ENCODE results near the gene ATAD2B.

GRCh38 chr2:23703583-23704385, 223.1 kb downstream of the ATAD2B start:
- TF ChIP-seq, protein P1, sequence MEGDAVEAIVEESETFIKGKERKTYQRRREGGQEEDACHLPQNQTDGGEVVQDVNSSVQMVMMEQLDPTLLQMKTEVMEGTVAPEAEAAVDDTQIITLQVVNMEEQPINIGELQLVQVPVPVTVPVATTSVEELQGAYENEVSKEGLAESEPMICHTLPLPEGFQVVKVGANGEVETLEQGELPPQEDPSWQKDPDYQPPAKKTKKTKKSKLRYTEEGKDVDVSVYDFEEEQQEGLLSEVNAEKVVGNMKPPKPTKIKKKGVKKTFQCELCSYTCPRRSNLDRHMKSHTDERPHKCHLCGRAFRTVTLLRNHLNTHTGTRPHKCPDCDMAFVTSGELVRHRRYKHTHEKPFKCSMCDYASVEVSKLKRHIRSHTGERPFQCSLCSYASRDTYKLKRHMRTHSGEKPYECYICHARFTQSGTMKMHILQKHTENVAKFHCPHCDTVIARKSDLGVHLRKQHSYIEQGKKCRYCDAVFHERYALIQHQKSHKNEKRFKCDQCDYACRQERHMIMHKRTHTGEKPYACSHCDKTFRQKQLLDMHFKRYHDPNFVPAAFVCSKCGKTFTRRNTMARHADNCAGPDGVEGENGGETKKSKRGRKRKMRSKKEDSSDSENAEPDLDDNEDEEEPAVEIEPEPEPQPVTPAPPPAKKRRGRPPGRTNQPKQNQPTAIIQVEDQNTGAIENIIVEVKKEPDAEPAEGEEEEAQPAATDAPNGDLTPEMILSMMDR (IDR thresholded peaks at IDR 0.05), result no peak
- TF ChIP-seq EP300 (IDR thresholded peaks at IDR 0.05; ENCODE audit: low read depth) (no peak), POLR2A (IDR thresholded peaks at IDR 0.05) (no peak), POLR2AphosphoS5 (IDR thresholded peaks at IDR 0.05) (no peak)

Measured in transverse colon (tissue), 4 donors.